GM12878 (cell line): ENCODE results near the gene SARS2. TPM values are rescaled to one million over a fixed set of nuclear protein-coding genes. Genes with fewer than 3 reads are reported as not detected.

Experiments
- ATAC-seq: fragments of 200-7000 bp; cut with Tn5 transposase; 3 replicates; pipeline ENCODE4 v1.9.1; 2020; ENCODE audit warnings: mild to moderate bottlenecking, moderate library complexity
- BruUV-seq: library from RNA; stranded (reverse); fragments of 400-500 nt; replicated peaks from 2 replicates; lab custom pipeline; 2021; lab: Mats Ljungman, UMichigan
- CTCF ChIA-PET: fragments of 300-600 bp; sonication (Branson Sonifier 250); formaldehyde crosslinking; extraction: SDS; loops from one replicate; lab custom pipeline; 2021; ENCODE audit warnings: inconsistent platforms; lab: Yijun Ruan, JAX
- POLR2A ChIA-PET: fragments of 350-600 bp; formaldehyde crosslinking; extraction: SDS; loops from one replicate; lab custom pipeline; 2021; ENCODE audit warnings: inconsistent platforms; lab: Charles Lee
- RAD21 ChIA-PET: fragments of 300-600 bp; sonication (Branson Sonifier 250); formaldehyde crosslinking; loops from one replicate; lab custom pipeline; 2023; ENCODE audit warnings: antibody characterized with exemption; ENCODE audit not compliant: unreplicated experiment; lab: Charles Lee
- SMC1A ChIA-PET: fragments of 300-600 bp; sonication (Branson Sonifier 250); formaldehyde crosslinking; loops from one replicate; lab custom pipeline; 2023; ENCODE audit not compliant: unreplicated experiment, uncharacterized antibody; lab: Charles Lee
- DNase-seq: peaks from one replicate; pipeline ENCODE4 v3.0.0-alpha.2; 2011; ENCODE audit warnings: low read depth, low spot score
- FAIRE-seq: peaks from 3 replicates; lab custom pipeline; 2011; peaks lifted over from hg19 to GRCh38; lab: Jason Lieb, UNC
- H2AFZ ChIP-seq: 2 replicates; pipeline ENCODE4 v1.6.0; 2011; ENCODE audit warnings: low read depth, low read length, control low read depth; ENCODE audit not compliant: control insufficient read depth
- H3K27ac ChIP-seq: 2 replicates; pipeline ENCODE4 v1.5.1; 2011; ENCODE audit warnings: control low read depth; ENCODE audit not compliant: control insufficient read depth, insufficient read depth
- H3K27me3 ChIP-seq, 2 experiments: replicated peaks in 1 of 2; 2 replicates each; pipeline versions ENCODE4 v1.6.0 to v1.6.1; 2011; ENCODE audit warnings: low read length in 1 of 2; ENCODE audit not compliant: control insufficient read depth in 2 of 2, insufficient read depth in 2 of 2
- H3K36me3 ChIP-seq, 2 experiments: 2 replicates each; pipeline ENCODE4 v1.5.1; 2011; ENCODE audit warnings: low read length in 1 of 2; ENCODE audit not compliant: control insufficient read depth in 2 of 2, insufficient read depth in 2 of 2
- H3K4me1 ChIP-seq: 2 replicates; pipeline ENCODE4 v1.6.1; 2011; ENCODE audit warnings: mild to moderate bottlenecking, low read length, moderate library complexity, mixed read lengths; ENCODE audit not compliant: control insufficient read depth, insufficient read depth
- H3K4me2 ChIP-seq: 2 replicates; pipeline ENCODE4 v1.6.0; 2011; ENCODE audit warnings: control low read depth; ENCODE audit not compliant: control insufficient read depth, insufficient read depth
- H3K4me3 ChIP-seq: fragments of 200-600 bp; sonication (generic); 2 replicates; pipeline ENCODE4 v1.5.1; 2016
- H3K79me2 ChIP-seq: 2 replicates; pipeline ENCODE4 v1.6.0; 2011; ENCODE audit warnings: low read length; ENCODE audit not compliant: control insufficient read depth, insufficient read depth
- H3K9ac ChIP-seq: 2 replicates; pipeline ENCODE4 v1.8.0; 2011; ENCODE audit warnings: low read length, control low read depth, mixed read lengths; ENCODE audit not compliant: control insufficient read depth, insufficient read depth
- H3K9me3 ChIP-seq: replicated peaks from 3 replicates; pipeline ENCODE4 v1.5.1; 2011; ENCODE audit warnings: mild to moderate bottlenecking, low read length; ENCODE audit not compliant: control insufficient read depth, insufficient read depth
- H4K20me1 ChIP-seq: 2 replicates; pipeline ENCODE4 v1.6.0; 2011; ENCODE audit not compliant: control insufficient read depth, insufficient read depth
- BCL3 ChIP-seq: IDR thresholded peaks from 2 replicates; pipeline ENCODE4 v1.6.1; 2011; ENCODE audit warnings: borderline replicate concordance, low read depth, mild to moderate bottlenecking, moderate library complexity, low read length; ENCODE audit not compliant: insufficient read depth, poor library complexity, severe bottlenecking
- EP300 ChIP-seq, 2 experiments: fragments of 150-350 bp in 1 of 2; IDR thresholded peaks; 2 replicates each; pipeline ENCODE4 v1.6.1; 2011 to 2012; ENCODE audit warnings: low read depth in 2 of 2, low read length in 2 of 2, borderline replicate concordance in 1 of 2, improper control_type of control experiment in 1 of 2, inconsistent platforms in 1 of 2; ENCODE audit not compliant: control insufficient read depth in 1 of 2
- HDAC2 ChIP-seq: fragments of 200-600 bp; sonication (generic); IDR thresholded peaks from 2 replicates; pipeline ENCODE4 v1.6.1; 2017
- NBN ChIP-seq: fragments of 450-650 bp; IDR thresholded peaks from 2 replicates; pipeline ENCODE4 v1.6.1; 2016
- POLR2A ChIP-seq: IDR thresholded peaks from 2 replicates; pipeline ENCODE4 v1.6.1; 2011; ENCODE audit warnings: low read depth, mild to moderate bottlenecking, low read length
- RAD21 ChIP-seq: IDR thresholded peaks from 2 replicates; pipeline ENCODE4 v1.6.1; 2011; ENCODE audit warnings: mild to moderate bottlenecking, low read depth, low read length, moderate library complexity; ENCODE audit not compliant: insufficient read depth
- WGBS: methylation state at CpG from one replicate; pipeline ENCODE4 v1.1.6; 2016; ENCODE audit warnings: low lambda C conversion rate; ENCODE audit not compliant: insufficient replicate concordance, insufficient coverage; ENCODE audit errors: missing lambda C conversion rate; 5-methylcytosine and 5-hydroxymethylcytosine counted together
- in situ Hi-C: fragments of 300-500 bp; cut with MboI; formaldehyde crosslinking; loops from 9 replicates; pipeline ENCODE4 v1.14.3; 2018; ENCODE audit warnings: mixed read lengths
- intact Hi-C: fragments of 100-400 bp; cut with micrococcal nuclease; formaldehyde crosslinking; loops from one replicate; pipeline ENCODE4 v1.14.2; 2022; ENCODE audit not compliant: unreplicated experiment
- polyA plus RNA-seq, 11 experiments: library from polyadenylated mRNA; depleted of rRNA in 4 of 11; unstranded in 6 of 11; stranded (reverse) in 5 of 11; fragments of >200 nt; fragmentation: Nextera tagmentation in 4 of 11; fragmentation: Illumina TruSeq in 1 of 11; extraction: Ambion mirVana in 4 of 11; extraction: Trizol in 1 of 11; gene quantifications; 1 replicate in 1 of 11; 2 replicates in 10 of 11; pipeline versions ENCODE4 v1.2.1 to v1.2.3, GENCODE V29; 2011 to 2016; ENCODE audit warnings: inconsistent platforms in 2 of 11, missing spikeins in 2 of 11, low read depth in 1 of 11
- total RNA-seq, 4 experiments: library from RNA; depleted of rRNA in 3 of 4; stranded (reverse); fragments of >200 nt in 3 of 4; fragmentation: Illumina TruSeq in 1 of 4; extraction: Trizol in 1 of 4; gene quantifications; 2 replicates each; pipeline versions ENCODE4 v1.2.1 to v1.2.3, GENCODE V29; 2013 to 2021

SARS2 gene
- total and polyA plus RNA-seq, 10 of the 15 experiments (the other 5 are each of a cell fraction or from before 2014, with no cell fraction given), result 2.6 to 50.3 (median 27.5) TPM

GRCh38 chr19:38921420-38922274 is 8.9 kb downstream of the SARS2 start:
- WGBS, result 84% methylated on average over 20 of the region's 20 CpGs
- FAIRE-seq, result no peak
- Histone ChIP-seq H3K4me2 (no peak overlapping the region), H3K36me3 (peaks cover 1 to 14% of the 10 kb centered on the region in 2 experiments), H3K27me3 (no peaks in the 10 kb centered on the region), H2AFZ (no peak overlapping the region), H4K20me1 (no peaks in the 10 kb centered on the region), H3K4me1 (no peaks in the 10 kb centered on the region), H3K79me2 (no peaks in the 10 kb centered on the region), H3K4me3 (no peak overlapping the region), H3K27ac (no peak overlapping the region), H3K9ac (no peak overlapping the region), H3K9me3 (no peaks in the 10 kb centered on the region)
- in situ Hi-C loops (no loop called here), intact Hi-C loops (no loop called here)
- TSS peak; percentile 56 for BruUV-seq
- CTCF ChIA-PET, result no interaction called here
- TF ChIP-seq HDAC2, result no peak
- TF ChIP-seq RAD21, result no peak
- 0 out of 2 replicates have a peak, but pooled peaks have one; percentile 42 for TF ChIP-seq POLR2A
- TF ChIP-seq NBN, result no peak
- no peak for ATAC-seq
- POLR2A ChIA-PET, result no interaction called here
- no peak for DNase-seq
- RAD21 ChIA-PET, result no interaction called here
- SMC1A ChIA-PET, result no interaction called here

- CTCF ChIA-PET, result interaction anchor here (2.3 kb wide), 1 partner anchor 9 kb away, joined by 14 read pairs; the partner anchor contains the start of genes MRPS12 and SARS2
- 77% methylated on average over 13 of the region's 14 CpGs for WGBS
- ATAC-seq, result no peak
- TF ChIP-seq EP300 (IDR thresholded peaks at IDR 0.05; ENCODE audit: borderline replicate concordance in 1 of 2, control insufficient read depth in 1 of 2, low read depth in 2 of 2, low read length in 2 of 2) (no peak), BCL3 (peak; percentile 26)
- TF ChIP-seq, all 136 proteins: peak for 1
- ChIA-PET RAD21 (no interaction called here), SMC1A (no interaction called here), POLR2A (no interaction called here)
- H3K9me3 ChIP-seq, result no peaks in the 10 kb centered on the region
- no peaks in the 10 kb centered on the region for H4K20me1 ChIP-seq
- no peak overlapping the region for H3K9ac ChIP-seq
- no peak overlapping the region for H2AFZ ChIP-seq
- H3K4me2 ChIP-seq, result no peak overlapping the region
- intact Hi-C loops, result no loop called here
- no peak for FAIRE-seq
- no peaks in the 10 kb centered on the region for H3K4me1 ChIP-seq
- no peak overlapping the region for H3K27ac ChIP-seq
- H3K79me2 ChIP-seq, result no peaks in the 10 kb centered on the region
- H3K27me3 ChIP-seq, result no peaks in the 10 kb centered on the region
- in situ Hi-C loops, result no loop called here
- BruUV-seq, result no TSS peak
- DNase-seq, result no peak
- peaks cover 0 to 14% of the 10 kb centered on the region in 2 experiments; a peak in 3 of 4 replicates for H3K36me3 ChIP-seq
- no peak overlapping the region for H3K4me3 ChIP-seq
Measured at GRCh38 chr19:38920602-38921419, 9.8 kb downstream of the SARS2 start.
